Fibroblast of villous mesenchyme (primary cell): ENCODE data around the gene DOCK9. TPM values are rescaled to one million over a fixed set of nuclear protein-coding genes. Genes with fewer than 3 reads are reported as not detected.
A peak's percentile ranks its signal among the peaks of the same experiment; 100 is the strongest.

ENCODE experiments used
- DNase-seq: peaks from one replicate; pipeline ENCODE4 v3.0.0-alpha.2; 2010; ENCODE audit warnings: low read depth
- H3K4me3 ChIP-seq: 2 replicates; pipeline ENCODE4 v1.5.1; 2011; ENCODE audit warnings: low read depth, mild to moderate bottlenecking, low read length
- total RNA-seq: library from RNA; depleted of rRNA; stranded (reverse); fragments of >200 nt; gene quantifications from 2 replicates; pipeline ENCODE4 v1.2.3, GENCODE V29; 2012
- TF ChIP-seq, protein P1 (sequence below): IDR thresholded peaks from 2 replicates; pipeline ENCODE4 v1.5.1; 2012; ENCODE audit warnings: low read depth, mild to moderate bottlenecking, low read length; ENCODE audit not compliant: insufficient read depth

DOCK9 gene
- total RNA-seq, 1 donor = 14.7 TPM

DNA sequence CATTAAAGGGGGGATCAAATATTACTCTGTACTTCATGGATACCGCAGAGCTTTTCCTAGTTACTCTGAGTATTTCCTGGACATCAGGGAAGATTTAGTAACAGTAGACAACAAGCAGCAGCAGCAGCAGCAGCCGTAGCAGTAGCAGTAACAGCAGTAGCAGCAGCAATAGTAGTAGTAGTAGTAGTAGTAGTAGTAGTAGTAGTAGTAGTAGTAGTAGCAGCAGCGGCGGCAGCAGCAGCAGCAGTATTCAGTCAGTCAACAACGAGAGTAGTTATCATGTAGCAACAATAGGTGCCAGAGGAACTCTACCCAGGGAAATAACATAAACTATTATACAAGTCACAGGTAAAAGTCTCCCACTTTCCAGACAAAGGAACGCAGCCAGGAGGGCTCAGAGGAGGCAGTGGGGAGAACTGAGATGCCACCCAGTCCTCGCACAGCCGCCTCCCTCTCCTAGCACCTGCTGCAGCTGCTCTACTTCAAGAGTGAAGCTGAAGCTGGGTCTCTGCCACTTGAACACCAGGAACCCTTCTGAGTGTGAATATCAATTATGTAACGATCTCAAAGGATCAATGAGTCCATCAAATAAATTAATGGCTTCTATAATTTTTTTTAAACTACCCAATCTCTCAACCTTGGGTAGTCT, 1.3 kb upstream of the DOCK9 start:
- no peak overlapping the region for H3K4me3 ChIP-seq
- TF ChIP-seq, protein P1, sequence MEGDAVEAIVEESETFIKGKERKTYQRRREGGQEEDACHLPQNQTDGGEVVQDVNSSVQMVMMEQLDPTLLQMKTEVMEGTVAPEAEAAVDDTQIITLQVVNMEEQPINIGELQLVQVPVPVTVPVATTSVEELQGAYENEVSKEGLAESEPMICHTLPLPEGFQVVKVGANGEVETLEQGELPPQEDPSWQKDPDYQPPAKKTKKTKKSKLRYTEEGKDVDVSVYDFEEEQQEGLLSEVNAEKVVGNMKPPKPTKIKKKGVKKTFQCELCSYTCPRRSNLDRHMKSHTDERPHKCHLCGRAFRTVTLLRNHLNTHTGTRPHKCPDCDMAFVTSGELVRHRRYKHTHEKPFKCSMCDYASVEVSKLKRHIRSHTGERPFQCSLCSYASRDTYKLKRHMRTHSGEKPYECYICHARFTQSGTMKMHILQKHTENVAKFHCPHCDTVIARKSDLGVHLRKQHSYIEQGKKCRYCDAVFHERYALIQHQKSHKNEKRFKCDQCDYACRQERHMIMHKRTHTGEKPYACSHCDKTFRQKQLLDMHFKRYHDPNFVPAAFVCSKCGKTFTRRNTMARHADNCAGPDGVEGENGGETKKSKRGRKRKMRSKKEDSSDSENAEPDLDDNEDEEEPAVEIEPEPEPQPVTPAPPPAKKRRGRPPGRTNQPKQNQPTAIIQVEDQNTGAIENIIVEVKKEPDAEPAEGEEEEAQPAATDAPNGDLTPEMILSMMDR = no peak
- DNase-seq = no peak

DNA sequence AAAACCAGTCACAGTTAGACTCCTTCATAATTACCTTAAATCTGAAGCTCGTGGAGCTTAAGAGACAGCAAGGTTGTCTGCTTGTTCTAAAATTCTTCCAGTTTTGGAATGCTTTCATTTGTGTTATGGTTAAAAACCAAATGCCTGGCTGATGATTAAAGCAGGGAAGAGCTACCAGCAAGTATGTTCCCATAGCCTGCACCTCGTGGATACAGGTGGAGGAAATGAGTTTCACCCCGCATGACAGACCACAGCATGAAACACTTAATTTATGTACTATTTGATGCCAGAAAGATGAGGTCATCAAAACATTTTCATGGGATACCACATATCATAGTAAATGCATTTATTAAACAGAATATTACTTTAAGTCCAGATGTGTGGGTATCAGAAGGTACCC, 416 bp upstream of the DOCK9 start:
- TF ChIP-seq, protein P1 = no peak
- peak; percentile 74 for DNase-seq
- H3K4me3 ChIP-seq = peak overlapping the region; percentile 64

GRCh38 chr13:98976941-98977340, 923 bp downstream of the DOCK9 start:
- TF ChIP-seq, protein P1 = no peak
- DNase-seq = peak; percentile 23
- H3K4me3 ChIP-seq = peak overlapping the region; percentile 64

GRCh38 chr13:98976338-98976737, 1.5 kb downstream of the DOCK9 start:
- TF ChIP-seq, protein P1 = no peak
- H3K4me3 ChIP-seq = peak overlapping the region; percentile 64
- DNase-seq = peak; percentile 65

DNA sequence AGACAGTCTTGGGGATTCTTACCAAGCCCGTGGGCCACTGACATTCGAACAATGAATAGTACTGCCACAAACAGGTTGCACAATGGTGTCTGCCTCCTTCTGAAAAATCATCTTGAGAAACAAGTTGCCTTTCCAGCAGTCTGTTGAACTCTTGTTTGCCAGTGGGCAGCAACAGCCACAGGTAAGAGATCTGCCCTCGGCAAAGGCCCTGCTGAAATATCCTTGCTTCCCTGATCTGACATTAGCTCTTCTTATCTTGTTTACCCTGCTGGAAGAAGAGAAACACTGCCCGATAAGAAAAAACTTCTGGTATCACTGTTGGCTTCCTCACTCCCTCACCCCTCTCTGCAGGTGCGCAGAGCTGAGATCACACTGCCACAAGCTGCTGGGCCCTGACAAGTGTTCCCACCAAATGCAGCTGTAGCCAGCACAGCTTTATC, 2.0 kb downstream of the DOCK9 start:
- TF ChIP-seq, protein P1 = no peak
- peak overlapping the region; percentile 19 for H3K4me3 ChIP-seq
- DNase-seq = peak; percentile 33

GRCh38 chr13:98974053-98974452, 3.8 kb downstream of the DOCK9 start:
- H3K4me3 ChIP-seq = no peak overlapping the region
- TF ChIP-seq, protein P1 = no peak
- DNase-seq = no peak

DNA sequence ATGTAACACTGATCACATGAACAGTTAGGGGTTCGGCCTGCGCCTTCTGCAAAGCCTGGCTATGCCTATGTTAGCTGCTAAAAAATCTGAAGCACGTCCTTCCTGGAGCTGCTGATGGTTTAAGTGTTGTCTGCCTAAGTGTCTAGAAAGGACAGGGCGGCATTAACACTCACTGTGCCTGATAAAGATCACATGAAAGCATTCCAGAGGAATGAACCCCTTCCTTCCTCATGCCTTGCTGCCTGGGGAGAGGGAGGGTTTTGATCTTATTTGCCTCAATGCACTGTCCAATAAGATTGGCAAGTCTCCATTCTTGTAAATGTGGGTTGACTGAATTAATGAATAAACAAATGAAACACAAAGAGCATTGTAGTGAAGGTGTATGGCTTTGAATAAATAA, 5.2 kb downstream of the DOCK9 start:
- DNase-seq = peak; percentile 71
- TF ChIP-seq, protein P1 = no peak
- no peak overlapping the region for H3K4me3 ChIP-seq
